HG02642 (cell line): Measurements from ENCODE around the gene UBE3C.

Source experiments
- ATAC-seq: cut with Tn5 transposase; IDR thresholded peaks from one replicate; pipeline ENCODE4 v1.9.1; 2021; ENCODE audit warnings: mild to moderate bottlenecking; ENCODE audit not compliant: unreplicated experiment, poor library complexity

The UBE3C gene

DNA sequence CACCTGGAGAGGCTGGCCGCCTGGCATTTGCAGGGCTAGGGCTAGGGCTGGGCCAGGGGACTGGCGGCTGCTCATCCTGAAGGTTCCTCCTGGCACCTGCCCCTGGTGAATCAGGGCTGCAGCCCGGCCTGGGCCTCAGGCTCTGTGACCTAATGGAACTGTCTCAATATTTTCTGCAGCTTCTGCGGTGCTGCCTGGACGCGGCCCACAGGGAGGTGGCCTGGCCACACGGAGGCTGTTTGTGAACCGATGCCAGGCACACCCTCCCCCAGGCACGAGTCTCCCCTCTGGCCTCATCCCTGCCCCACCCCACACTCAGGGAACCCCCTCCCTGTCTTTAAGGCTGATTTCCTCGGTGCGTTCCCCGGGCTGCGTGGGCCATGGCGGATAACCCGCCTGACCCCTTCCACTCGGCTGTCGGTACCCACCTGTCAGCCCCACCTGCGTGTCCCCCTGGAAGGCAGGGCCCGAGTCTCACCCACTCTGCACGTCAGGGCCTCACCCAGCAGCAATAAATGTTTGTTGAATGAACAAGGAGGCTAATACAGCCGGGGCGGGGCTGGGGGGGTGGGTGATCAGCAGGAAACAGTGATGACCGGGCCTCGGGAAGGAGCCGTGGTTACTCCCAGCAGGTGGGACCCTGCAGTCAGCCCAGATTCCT lies 143.5 kb downstream of the UBE3C start:
- ATAC-seq = no peak

- no peak for ATAC-seq
Measured at GRCh38 chr7:157284229-157285014, 145.7 kb downstream of the UBE3C start.

- ATAC-seq = no peak
Measured at GRCh38 chr7:157291404-157292080, 152.8 kb downstream of the UBE3C start.

DNA sequence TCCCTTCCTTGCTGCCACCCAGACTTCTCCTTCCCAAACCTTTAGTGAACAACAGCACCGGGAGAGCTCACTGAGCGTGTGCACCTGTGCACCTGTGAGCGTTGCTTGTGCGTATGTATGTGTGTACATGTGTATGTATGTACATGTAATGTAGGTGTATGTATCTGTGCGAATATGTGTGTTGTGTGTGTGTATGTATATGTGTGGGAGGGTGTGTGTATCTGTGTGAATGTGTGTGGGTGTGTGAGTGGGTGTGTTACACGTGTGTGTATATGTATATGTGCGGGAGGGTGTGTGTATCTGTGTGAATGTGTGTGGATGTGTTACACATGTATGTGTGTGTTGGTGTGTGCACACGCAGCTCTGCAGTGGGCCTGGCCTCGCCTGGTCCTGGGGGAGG lies 153.5 kb downstream of the UBE3C start:
- ATAC-seq = no peak

GRCh38 chr7:157292770-157293412 lies 154.2 kb downstream of the UBE3C start:
- ATAC-seq = no peak

DNA sequence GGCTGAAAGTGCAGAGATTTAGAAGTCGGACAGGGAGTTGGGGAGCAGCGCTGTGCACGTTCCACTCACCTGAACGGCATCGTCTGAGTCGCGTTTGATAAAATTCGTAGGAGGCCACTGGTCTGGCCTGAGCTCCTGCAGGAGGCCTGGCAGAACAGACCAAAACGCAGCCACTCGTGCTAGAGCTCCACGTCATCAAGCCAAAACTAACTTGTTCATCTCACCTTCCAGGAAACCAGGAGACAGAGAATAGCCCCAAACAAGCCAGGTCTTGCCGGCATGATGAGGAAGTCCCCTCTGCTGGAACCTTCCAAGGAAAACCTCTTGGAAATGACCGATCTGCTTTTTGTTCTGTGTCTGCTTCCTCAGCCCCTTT lies 154.7 kb downstream of the UBE3C start:
- ATAC-seq = no peak

- no peak for ATAC-seq
Measured at GRCh38 chr7:157294773-157295172, 156.0 kb downstream of the UBE3C start.

DNA sequence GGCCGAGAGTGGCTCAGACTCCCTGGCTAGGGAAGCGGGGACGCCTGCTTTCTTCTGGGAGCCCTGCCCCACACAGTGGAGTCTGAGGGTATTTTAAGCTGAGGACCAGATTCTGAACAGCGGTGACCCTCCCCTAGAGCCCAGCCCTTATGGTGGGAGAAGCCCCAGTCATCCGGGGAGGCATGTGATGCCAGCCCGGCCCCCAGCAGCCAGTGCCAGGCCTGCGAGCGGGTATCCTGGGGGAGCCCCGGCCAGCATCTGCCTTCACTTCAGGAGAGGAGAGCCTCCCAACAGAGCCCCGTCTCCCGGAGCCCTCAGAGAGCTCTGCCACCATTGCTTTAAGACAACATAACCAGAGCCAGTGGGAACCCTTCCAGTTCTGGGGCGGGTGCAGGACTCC lies 156.6 kb downstream of the UBE3C start:
- ATAC-seq = no peak

DNA sequence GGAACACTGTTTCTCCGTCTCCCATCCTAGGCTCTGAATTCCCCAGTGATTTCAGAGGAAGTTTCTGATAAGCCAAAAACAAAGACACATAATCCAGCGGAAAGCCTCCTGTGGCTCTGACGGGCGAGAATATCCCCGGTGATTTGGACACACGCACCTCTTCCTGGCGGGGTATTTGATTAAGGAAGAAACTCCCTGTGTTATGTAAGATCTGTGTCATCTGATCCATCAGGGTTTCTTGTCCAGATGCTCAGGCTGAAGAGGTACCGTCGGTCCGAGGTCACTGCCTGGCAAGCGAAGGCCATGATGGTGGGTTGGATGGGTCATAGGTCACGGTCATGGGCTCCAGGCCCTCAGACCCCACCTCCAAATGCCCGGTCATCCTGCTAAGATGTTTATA lies 158.5 kb downstream of the UBE3C start:
- ATAC-seq = no peak

GRCh38 chr7:157299317-157299612 lies 160.5 kb downstream of the UBE3C start:
- ATAC-seq = no peak

GRCh38 chr7:157299613-157300368 lies 161.1 kb downstream of the UBE3C start:
- ATAC-seq = no peak

GRCh38 chr7:157300369-157300825 lies 161.7 kb downstream of the UBE3C start:
- ATAC-seq = no peak

GRCh38 chr7:157301610-157302120 lies 162.9 kb downstream of the UBE3C start:
- peak; percentile 11 for ATAC-seq

DNA sequence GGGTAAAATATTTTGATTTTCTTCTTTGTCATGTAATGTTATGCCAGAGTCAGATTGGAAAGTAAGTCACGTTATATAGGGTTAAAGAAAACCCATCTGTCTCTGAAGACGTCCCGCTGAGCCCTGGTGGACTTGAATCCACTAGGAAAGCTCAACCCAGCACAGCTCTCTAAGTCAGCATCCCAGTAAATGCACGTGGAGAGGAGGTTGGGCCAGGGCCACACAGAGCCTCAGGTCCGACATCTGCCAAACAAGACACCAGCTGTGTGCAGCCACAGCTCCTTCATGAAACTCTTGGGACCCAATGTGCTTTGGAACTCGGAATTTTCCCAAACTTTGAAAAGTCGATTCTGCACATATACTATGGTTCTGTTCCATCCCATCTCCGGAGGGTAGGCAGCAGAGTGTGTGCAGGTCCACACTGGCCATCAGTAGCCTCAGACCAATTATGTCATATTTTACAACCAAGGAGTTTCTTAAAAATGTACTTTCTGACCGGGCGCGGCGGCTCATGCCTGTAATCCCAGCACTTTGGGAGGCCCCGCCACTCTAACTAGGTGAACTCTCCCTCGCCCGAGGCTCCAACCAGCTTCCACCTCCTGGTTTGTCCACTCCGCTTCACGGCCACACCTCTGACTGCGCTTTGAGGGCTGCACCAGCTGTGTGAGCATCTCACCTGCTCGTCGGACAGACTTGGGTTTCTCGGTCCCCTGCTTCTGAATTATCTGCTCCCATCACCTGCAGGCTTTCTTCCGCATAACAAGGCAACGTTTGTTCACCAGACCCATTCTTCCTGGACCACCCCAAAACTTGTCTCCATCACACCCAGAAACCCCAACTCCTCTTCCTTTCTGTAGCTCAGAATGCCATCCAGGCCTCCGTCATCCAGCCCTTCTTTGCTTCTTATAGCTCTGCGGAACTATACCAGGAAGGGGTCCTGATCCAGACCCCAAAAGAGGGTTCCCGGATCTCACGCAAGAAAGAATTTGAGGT lies 168.4 kb downstream of the UBE3C start:
- no peak for ATAC-seq

GRCh38 chr7:157309988-157310668 lies 171.4 kb downstream of the UBE3C start:
- ATAC-seq = no peak

- ATAC-seq = no peak
Measured at GRCh38 chr7:157310676-157311185, 172.0 kb downstream of the UBE3C start.

- ATAC-seq = no peak
Measured at GRCh38 chr7:157312941-157313340, 174.2 kb downstream of the UBE3C start.

DNA sequence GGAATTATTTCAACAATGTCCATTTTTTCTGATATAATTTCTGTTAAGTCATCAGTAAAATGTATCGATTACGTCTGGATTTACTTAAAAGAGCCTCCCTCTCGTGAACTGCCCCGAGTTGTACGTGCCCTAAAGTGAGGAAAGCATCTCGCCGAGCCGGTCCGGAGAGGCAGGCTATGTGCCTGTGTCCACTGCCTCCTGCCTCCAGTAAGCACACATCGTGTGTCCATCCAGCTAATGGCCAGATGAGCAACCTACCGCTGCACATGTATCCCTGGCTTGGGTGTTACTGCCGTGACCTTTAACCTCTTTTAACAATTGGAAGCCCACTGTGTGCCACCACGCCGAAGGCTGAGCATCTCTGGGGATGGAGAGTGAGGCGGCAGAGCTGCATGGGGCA lies 174.9 kb downstream of the UBE3C start:
- no peak for ATAC-seq
